ENCODE results near the gene ABHD8.

ABHD8 gene

GRCh38 chr19:17283504-17283996 lies 19.7 kb downstream of the ABHD8 start:
- no peak overlapping the region for H3K4me3 ChIP-seq (ENCODE audit: low read length)
- no peak overlapping the region for H3K9ac ChIP-seq (ENCODE audit: low read length)
- no peaks in the 10 kb centered on the region for H3K27me3 ChIP-seq (ENCODE audit: insufficient read depth, low read length, poor library complexity)
- peaks cover 3% of the 10 kb centered on the region for H3K36me3 ChIP-seq (ENCODE audit: control insufficient read depth, insufficient read depth, low read length)
- WGBS (ENCODE audit: extremely low coverage, insufficient coverage, low lambda C conversion rate): no CpG with 5 or more reads among the region's 7 CpGs
- no peak for DNase-seq
- no peak overlapping the region for H3K18ac ChIP-seq (ENCODE audit: low read length)
- H3K23ac ChIP-seq (ENCODE audit: low read length): no peak overlapping the region
- no peak overlapping the region for H2BK5ac ChIP-seq (ENCODE audit: low read length)
- no peak overlapping the region for H3K56ac ChIP-seq (ENCODE audit: low read length)
- no peak overlapping the region for H3K4me2 ChIP-seq (ENCODE audit: low read length)
- no peak overlapping the region for H3K4ac ChIP-seq (ENCODE audit: low read depth, low read length)
- no peak overlapping the region for H4K8ac ChIP-seq (ENCODE audit: low read depth, low read length)
- no peaks in the 10 kb centered on the region for H3K79me2 ChIP-seq (ENCODE audit: control insufficient read depth, insufficient read depth, low read length)
- H3K79me1 ChIP-seq (ENCODE audit: low read length): no peaks in the 10 kb centered on the region
- H4K5ac ChIP-seq (ENCODE audit: low read length): no peak overlapping the region
- H2BK120ac ChIP-seq (ENCODE audit: low read depth, low read length): no peak overlapping the region
- H3K27ac ChIP-seq (ENCODE audit: low read depth, low read length): no peak overlapping the region
- H2AK5ac ChIP-seq (ENCODE audit: low read length): no peak overlapping the region
- no peak overlapping the region for H2BK15ac ChIP-seq (replicated peaks; ENCODE audit: low read depth)
- no peaks in the 10 kb centered on the region for H3K4me1 ChIP-seq (ENCODE audit: control insufficient read depth, low read depth, low read length)

DNA sequence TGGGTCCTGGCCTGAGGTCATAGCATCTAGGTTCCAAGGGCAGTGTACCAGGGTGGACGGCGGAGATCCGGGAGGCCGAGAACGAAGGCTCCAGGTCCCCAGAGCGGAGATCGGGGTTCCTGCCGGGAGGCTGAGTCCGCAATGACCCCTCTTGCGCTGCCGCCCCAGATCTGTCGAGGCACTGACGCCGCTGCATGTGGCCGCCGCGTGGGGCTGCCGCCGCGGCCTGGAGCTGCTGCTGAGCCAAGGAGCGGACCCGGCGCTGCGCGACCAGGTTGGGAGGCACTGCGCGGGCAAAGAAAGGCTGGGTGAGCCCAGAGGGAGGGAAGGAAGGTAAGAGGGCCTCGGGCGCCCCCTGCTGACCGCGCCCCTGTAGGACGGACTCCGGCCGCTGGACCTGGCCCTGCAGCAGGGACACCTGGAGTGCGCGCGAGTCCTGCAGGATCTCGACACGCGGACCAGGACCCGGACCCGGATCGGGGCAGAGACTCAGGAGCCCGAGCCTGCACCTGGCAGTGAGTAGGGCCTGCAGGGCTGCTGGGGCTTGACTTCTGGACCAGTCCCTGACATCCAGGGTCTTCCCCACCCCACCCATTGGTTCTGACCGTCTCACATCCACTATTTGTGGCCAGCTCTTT lies 20.6 kb downstream of the ABHD8 start:
- H3K27me3 ChIP-seq (ENCODE audit: insufficient read depth, low read length, poor library complexity): no peaks in the 10 kb centered on the region
- H3K4me3 ChIP-seq (ENCODE audit: low read length): peak overlapping the region; percentile 25
- H4K8ac ChIP-seq (ENCODE audit: low read depth, low read length): no peak overlapping the region
- no peaks in the 10 kb centered on the region for H3K79me1 ChIP-seq (ENCODE audit: low read length)
- H3K9ac ChIP-seq (ENCODE audit: low read length): peak overlapping the region; percentile 66
- DNase-seq: peak; percentile 89
- H2BK5ac ChIP-seq (ENCODE audit: low read length): no peak overlapping the region
- peak overlapping the region; percentile 83 for H3K56ac ChIP-seq (ENCODE audit: low read length)
- H3K4me2 ChIP-seq (ENCODE audit: low read length): peak overlapping the region; percentile 16
- no peak overlapping the region for H4K5ac ChIP-seq (ENCODE audit: low read length)
- H2BK15ac ChIP-seq (replicated peaks; ENCODE audit: low read depth): no peak overlapping the region
- H3K4ac ChIP-seq (ENCODE audit: low read depth, low read length): no peak overlapping the region
- H3K23ac ChIP-seq (ENCODE audit: low read length): peak overlapping the region; percentile 0
- H3K27ac ChIP-seq (ENCODE audit: low read depth, low read length): no peak overlapping the region
- WGBS (ENCODE audit: extremely low coverage, insufficient coverage, low lambda C conversion rate): no CpG with 5 or more reads among the region's 45 CpGs
- H3K79me2 ChIP-seq (ENCODE audit: control insufficient read depth, insufficient read depth, low read length): no peaks in the 10 kb centered on the region
- no peaks in the 10 kb centered on the region for H3K4me1 ChIP-seq (ENCODE audit: control insufficient read depth, low read depth, low read length)
- H2BK120ac ChIP-seq (ENCODE audit: low read depth, low read length): no peak overlapping the region
- no peak overlapping the region for H2AK5ac ChIP-seq (ENCODE audit: low read length)
- H3K18ac ChIP-seq (ENCODE audit: low read length): no peak overlapping the region
- peaks cover 3% of the 10 kb centered on the region for H3K36me3 ChIP-seq (ENCODE audit: control insufficient read depth, insufficient read depth, low read length)

DNA sequence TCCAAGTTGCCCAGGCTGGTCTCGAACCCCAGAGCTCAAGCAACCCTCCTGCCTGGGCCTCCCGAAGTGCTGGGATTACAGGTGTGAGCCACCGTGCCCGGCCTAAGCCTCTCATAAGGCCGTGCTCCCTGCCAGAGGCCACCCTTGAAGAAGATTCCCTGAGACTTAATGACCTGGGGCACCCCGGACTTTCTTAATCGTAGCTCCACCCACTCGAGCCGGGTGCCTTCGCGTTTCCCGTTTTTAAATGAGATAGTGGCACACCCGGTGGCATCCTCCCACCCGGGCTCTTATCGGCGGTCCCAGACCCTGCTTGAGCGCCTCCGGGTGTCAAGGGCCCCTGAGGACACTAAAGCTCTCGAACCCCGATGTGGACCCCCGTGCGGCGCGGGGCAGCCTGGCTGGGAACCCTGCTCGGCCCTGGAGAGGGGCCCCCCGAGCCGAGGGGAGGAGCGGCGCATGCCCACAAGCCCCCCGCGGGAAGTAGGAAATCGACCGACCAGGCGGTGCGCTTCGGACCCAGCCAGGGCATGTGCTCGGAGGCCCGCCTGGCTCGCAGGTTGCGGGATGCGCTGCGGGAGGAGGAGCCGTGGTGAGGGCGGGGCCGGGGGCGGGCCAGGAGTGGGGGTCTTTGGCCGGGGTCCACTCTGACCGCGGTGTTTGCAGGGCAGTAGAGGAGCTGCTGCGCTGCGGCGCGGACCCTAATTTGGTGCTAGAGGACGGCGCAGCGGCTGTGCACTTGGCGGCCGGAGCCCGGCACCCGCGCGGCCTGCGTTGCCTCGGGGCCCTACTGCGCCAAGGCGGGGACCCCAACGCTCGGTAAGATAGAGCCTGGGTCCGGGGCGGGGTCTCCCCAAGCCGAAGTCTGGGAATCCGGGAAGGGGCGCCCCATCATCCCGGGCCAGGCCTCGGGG lies 21.6 kb downstream of the ABHD8 start, which contains the start of gene ANKLE1:
ANKLE1 (plus strand) TSS at position 511 of the 914 bp plus-strand sequence; CDS start at position 531, 20 bp downstream.
- peak within 1 kb of the TSS; percentile 83 for H3K56ac ChIP-seq (ENCODE audit: low read length)
- no peak within 1 kb of the TSS for H3K4ac ChIP-seq (ENCODE audit: low read depth, low read length)
- H4K8ac ChIP-seq (ENCODE audit: low read depth, low read length): no peak within 1 kb of the TSS
- H3K36me3 ChIP-seq (ENCODE audit: control insufficient read depth, insufficient read depth, low read length): peaks cover 6% of the 10 kb centered on the region
- peak within 1 kb of the TSS; percentile 66 for H3K9ac ChIP-seq (ENCODE audit: low read length)
- no peak within 1 kb of the TSS for H2BK15ac ChIP-seq (replicated peaks; ENCODE audit: low read depth)
- no peaks in the 10 kb centered on the region for H3K27me3 ChIP-seq (ENCODE audit: insufficient read depth, low read length, poor library complexity)
- H3K27ac ChIP-seq (ENCODE audit: low read depth, low read length): no peak within 1 kb of the TSS
- H3K23ac ChIP-seq (ENCODE audit: low read length): peak within 1 kb of the TSS; percentile 0
- peak within 1 kb of the TSS; percentile 16 for H3K4me2 ChIP-seq (ENCODE audit: low read length)
- H4K5ac ChIP-seq (ENCODE audit: low read length): no peak within 1 kb of the TSS
- no peak within 1 kb of the TSS for H2BK120ac ChIP-seq (ENCODE audit: low read depth, low read length)
- no peak for DNase-seq
- H2AK5ac ChIP-seq (ENCODE audit: low read length): no peak within 1 kb of the TSS
- H3K4me3 ChIP-seq (ENCODE audit: low read length): peak within 1 kb of the TSS; percentile 25
- no peak within 1 kb of the TSS for H2BK5ac ChIP-seq (ENCODE audit: low read length)
- no peak within 1 kb of the TSS for H3K18ac ChIP-seq (ENCODE audit: low read length)
- H3K79me1 ChIP-seq (ENCODE audit: low read length): no peaks in the 10 kb centered on the region
- WGBS (ENCODE audit: extremely low coverage, insufficient coverage, low lambda C conversion rate): no CpG with 5 or more reads among the region's 75 CpGs
- no peaks in the 10 kb centered on the region for H3K79me2 ChIP-seq (ENCODE audit: control insufficient read depth, insufficient read depth, low read length)
- no peaks in the 10 kb centered on the region for H3K4me1 ChIP-seq (ENCODE audit: control insufficient read depth, low read depth, low read length)

DNA sequence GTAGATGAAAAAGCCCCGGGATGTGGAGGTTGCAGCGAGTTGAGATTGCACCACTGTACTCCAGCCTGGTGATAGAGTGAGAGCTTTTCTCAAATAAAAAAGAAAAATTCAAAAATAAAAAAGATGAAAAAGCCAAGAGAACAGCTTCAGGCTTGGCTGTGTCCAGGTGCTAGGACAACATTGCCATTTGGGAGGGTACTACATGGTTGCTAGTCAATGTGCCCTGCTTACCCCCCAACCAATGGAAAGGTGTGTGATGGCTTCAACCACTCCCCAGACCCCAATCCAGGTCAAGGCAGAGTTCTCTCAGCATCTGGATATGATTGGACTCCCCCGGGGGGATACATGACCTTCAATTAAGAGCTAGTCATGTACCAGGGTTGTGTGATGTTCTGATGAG lies 23.8 kb downstream of the ABHD8 start:
- H3K18ac ChIP-seq (ENCODE audit: low read length): no peak overlapping the region
- no peak overlapping the region for H3K4ac ChIP-seq (ENCODE audit: low read depth, low read length)
- no peak overlapping the region for H3K23ac ChIP-seq (ENCODE audit: low read length)
- no peak overlapping the region for H2AK5ac ChIP-seq (ENCODE audit: low read length)
- H2BK15ac ChIP-seq (replicated peaks; ENCODE audit: low read depth): no peak overlapping the region
- H3K27ac ChIP-seq (ENCODE audit: low read depth, low read length): no peak overlapping the region
- H2BK120ac ChIP-seq (ENCODE audit: low read depth, low read length): no peak overlapping the region
- H3K9ac ChIP-seq (ENCODE audit: low read length): no peak overlapping the region
- no peak overlapping the region for H2BK5ac ChIP-seq (ENCODE audit: low read length)
- H4K8ac ChIP-seq (ENCODE audit: low read depth, low read length): no peak overlapping the region
- no peaks in the 10 kb centered on the region for H3K79me1 ChIP-seq (ENCODE audit: low read length)
- DNase-seq: no peak
- H4K5ac ChIP-seq (ENCODE audit: low read length): no peak overlapping the region
- H3K56ac ChIP-seq (ENCODE audit: low read length): no peak overlapping the region
- no peaks in the 10 kb centered on the region for H3K27me3 ChIP-seq (ENCODE audit: insufficient read depth, low read length, poor library complexity)
- peaks cover 10% of the 10 kb centered on the region for H3K36me3 ChIP-seq (ENCODE audit: control insufficient read depth, insufficient read depth, low read length)
- no peaks in the 10 kb centered on the region for H3K79me2 ChIP-seq (ENCODE audit: control insufficient read depth, insufficient read depth, low read length)
- H3K4me2 ChIP-seq (ENCODE audit: low read length): no peak overlapping the region
- no peaks in the 10 kb centered on the region for H3K4me1 ChIP-seq (ENCODE audit: control insufficient read depth, low read depth, low read length)
- H3K4me3 ChIP-seq (ENCODE audit: low read length): no peak overlapping the region
- WGBS (ENCODE audit: extremely low coverage, insufficient coverage, low lambda C conversion rate): no CpG with 5 or more reads among the region's 3 CpGs

GRCh38 chr19:17275441-17276175 lies 27.6 kb downstream of the ABHD8 start:
- Histone ChIP-seq H4K8ac (ENCODE audit: low read depth, low read length) (no peak overlapping the region), H3K9ac (ENCODE audit: low read length) (no peak overlapping the region), H3K79me1 (ENCODE audit: low read length) (no peaks in the 10 kb centered on the region), H2BK5ac (ENCODE audit: low read length) (no peak overlapping the region), H3K18ac (ENCODE audit: low read length) (no peak overlapping the region), H3K56ac (ENCODE audit: low read length) (no peak overlapping the region), H3K27me3 (ENCODE audit: insufficient read depth, low read length, poor library complexity) (no peaks in the 10 kb centered on the region), H2AK5ac (ENCODE audit: low read length) (no peak overlapping the region), H4K5ac (ENCODE audit: low read length) (no peak overlapping the region), H3K23ac (ENCODE audit: low read length) (no peak overlapping the region), H2BK120ac (ENCODE audit: low read depth, low read length) (no peak overlapping the region), H3K4me2 (ENCODE audit: low read length) (no peak overlapping the region), H3K79me2 (ENCODE audit: control insufficient read depth, insufficient read depth, low read length) (no peaks in the 10 kb centered on the region), H3K27ac (ENCODE audit: low read depth, low read length) (no peak overlapping the region), H3K4ac (ENCODE audit: low read depth, low read length) (no peak overlapping the region), H3K4me1 (ENCODE audit: control insufficient read depth, low read depth, low read length) (no peaks in the 10 kb centered on the region), H2BK15ac (replicated peaks; ENCODE audit: low read depth) (no peak overlapping the region), H3K36me3 (ENCODE audit: control insufficient read depth, insufficient read depth, low read length) (peaks cover 18% of the 10 kb centered on the region), H3K4me3 (ENCODE audit: low read length) (no peak overlapping the region)
- DNase-seq: no peak
- no CpG with 5 or more reads among the region's 19 CpGs for WGBS (ENCODE audit: extremely low coverage, insufficient coverage, low lambda C conversion rate)
